ENCODE data around the gene NECTIN4.

DNA sequence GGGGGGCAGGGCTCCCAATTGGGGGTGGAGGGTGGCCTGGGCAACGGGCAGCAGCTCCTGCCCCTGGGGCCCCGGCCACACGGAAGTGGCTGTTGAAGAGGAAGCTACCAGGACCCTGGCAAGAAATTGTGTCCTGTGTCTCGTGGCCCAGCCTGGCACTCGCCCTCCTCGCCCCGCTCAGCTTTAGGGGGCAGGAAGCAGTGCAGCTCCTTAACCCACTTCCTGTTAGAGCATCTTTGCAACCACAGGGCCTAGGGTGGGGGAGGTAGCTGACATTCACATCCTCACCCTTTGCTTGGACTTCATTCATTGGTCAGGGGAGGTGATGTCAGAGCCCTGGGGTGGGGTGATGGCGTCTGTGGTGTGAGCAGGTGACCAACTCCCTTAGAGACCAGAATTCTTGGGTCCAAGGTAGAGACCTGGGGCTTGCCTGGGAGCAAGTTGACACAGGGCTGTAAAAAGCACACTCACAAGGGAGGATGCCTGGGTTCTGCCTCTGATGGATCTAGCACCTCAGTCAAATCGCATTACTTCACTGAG, 19.6 kb downstream of the NECTIN4 start, which contains the start of gene ARHGAP30:
- TF ChIP-seq, protein P1, sequence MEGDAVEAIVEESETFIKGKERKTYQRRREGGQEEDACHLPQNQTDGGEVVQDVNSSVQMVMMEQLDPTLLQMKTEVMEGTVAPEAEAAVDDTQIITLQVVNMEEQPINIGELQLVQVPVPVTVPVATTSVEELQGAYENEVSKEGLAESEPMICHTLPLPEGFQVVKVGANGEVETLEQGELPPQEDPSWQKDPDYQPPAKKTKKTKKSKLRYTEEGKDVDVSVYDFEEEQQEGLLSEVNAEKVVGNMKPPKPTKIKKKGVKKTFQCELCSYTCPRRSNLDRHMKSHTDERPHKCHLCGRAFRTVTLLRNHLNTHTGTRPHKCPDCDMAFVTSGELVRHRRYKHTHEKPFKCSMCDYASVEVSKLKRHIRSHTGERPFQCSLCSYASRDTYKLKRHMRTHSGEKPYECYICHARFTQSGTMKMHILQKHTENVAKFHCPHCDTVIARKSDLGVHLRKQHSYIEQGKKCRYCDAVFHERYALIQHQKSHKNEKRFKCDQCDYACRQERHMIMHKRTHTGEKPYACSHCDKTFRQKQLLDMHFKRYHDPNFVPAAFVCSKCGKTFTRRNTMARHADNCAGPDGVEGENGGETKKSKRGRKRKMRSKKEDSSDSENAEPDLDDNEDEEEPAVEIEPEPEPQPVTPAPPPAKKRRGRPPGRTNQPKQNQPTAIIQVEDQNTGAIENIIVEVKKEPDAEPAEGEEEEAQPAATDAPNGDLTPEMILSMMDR (IDR thresholded peaks at IDR 0.05 in 4 of 5, conservative IDR thresholded peaks at IDR 0.05 in 1 of 5): no peak
- peak in 1 of 2 donors; percentile 25 for TF ChIP-seq POLR2A (IDR thresholded peaks at IDR 0.05)

Data from gastrocnemius medialis (tissue), 4 donors.